ENCODE data around the gene NEDD4L. TPM values are rescaled to one million over a fixed set of nuclear protein-coding genes. Genes with fewer than 3 reads are reported as not detected.

Gene NEDD4L
- total and polyA plus RNA-seq, 2 experiments from 2014 or later = 36.2 to 72.3 TPM

DNA sequence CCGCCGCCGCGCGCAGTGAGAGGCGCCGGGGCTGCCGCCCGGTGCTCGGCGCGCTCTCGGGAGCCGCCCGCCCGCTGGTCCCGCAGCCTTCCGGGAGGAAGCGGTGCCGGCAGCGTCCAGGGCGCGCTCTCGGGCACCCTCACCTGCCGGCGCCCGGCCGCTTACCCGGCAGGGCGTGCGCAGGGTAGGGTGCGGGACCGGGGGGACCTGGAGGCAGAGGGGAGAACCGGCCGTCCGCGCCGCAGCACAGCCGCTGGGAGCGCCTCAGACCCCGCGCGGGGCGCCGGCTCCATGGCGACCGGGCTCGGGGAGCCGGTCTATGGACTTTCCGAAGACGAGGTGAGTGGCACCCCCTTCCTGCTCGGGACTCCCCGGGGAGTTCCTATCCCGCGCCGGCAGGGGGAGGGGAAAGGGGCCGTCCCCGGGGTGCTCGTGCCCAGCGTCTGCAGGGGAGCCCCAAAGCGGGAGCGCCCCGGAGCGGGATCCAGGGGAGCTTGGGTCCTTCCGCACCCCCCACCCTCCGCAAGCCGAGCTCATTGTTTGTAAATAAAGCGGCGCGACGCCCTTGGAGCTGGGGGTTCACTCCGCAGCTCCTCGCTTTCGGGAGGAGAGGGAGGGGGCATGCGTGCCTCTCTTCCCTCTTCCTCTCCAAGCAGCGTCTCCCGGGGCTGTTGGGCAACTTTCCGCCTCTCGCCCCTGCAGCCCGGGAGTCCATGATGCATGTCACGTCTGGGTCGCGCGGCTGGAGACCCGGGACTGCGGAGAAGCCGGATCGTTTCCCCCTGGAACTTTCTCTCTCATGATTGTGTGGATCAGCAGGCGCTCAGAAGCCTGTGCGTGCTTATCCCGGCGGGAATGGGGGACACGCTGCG, 580 bp downstream of the NEDD4L start:
- peaks cover 46% of the 10 kb centered on the region for H3K79me2 ChIP-seq (replicated peaks; ENCODE audit: insufficient read depth)
- H3K27ac Mint-ChIP-seq = peak overlapping the region; percentile 81
- H3K4me3 Mint-ChIP-seq = peak overlapping the region; percentile 96
- no peak for TF ChIP-seq STAT1 (IDR thresholded peaks at IDR 0.05; ENCODE audit: unreplicated experiment)
- TF ChIP-seq ZNF462 (CRISPR knock-in tag; IDR thresholded peaks at IDR 0.05) = no peak
- no peak for TF ChIP-seq EZH2 (IDR thresholded peaks at IDR 0.05; ENCODE audit: low read depth, unreplicated experiment)
- TF ChIP-seq JUNB (IDR thresholded peaks at IDR 0.05; ENCODE audit: unreplicated experiment) = no peak
- no peak for TF ChIP-seq EZH2phosphoT487 (IDR thresholded peaks at IDR 0.05; ENCODE audit: unreplicated experiment)
- TF ChIP-seq NANOG (IDR thresholded peaks at IDR 0.05; ENCODE audit: borderline replicate concordance) = no peak
- TF ChIP-seq REST (IDR thresholded peaks at IDR 0.05; ENCODE audit: unreplicated experiment) = no peak
- TF ChIP-seq, protein P1, sequence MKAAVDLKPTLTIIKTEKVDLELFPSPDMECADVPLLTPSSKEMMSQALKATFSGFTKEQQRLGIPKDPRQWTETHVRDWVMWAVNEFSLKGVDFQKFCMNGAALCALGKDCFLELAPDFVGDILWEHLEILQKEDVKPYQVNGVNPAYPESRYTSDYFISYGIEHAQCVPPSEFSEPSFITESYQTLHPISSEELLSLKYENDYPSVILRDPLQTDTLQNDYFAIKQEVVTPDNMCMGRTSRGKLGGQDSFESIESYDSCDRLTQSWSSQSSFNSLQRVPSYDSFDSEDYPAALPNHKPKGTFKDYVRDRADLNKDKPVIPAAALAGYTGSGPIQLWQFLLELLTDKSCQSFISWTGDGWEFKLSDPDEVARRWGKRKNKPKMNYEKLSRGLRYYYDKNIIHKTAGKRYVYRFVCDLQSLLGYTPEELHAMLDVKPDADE (IDR thresholded peaks at IDR 0.05) = no peak
- TF ChIP-seq CTCF (conservative IDR thresholded peaks at IDR 0.05; ENCODE audit: low read depth in 2 of 2) = no peak
- no peak for TF ChIP-seq ZNF331 (CRISPR knock-in tag; IDR thresholded peaks at IDR 0.05; ENCODE audit: low read depth)
- TF ChIP-seq ZNF114 (CRISPR knock-in tag; IDR thresholded peaks at IDR 0.05) = no peak
- TF ChIP-seq POLR2AphosphoS5 (IDR thresholded peaks at IDR 0.05; ENCODE audit: low read depth) = no peak
- no peak for TF ChIP-seq CREB1 (CRISPR knock-in tag; IDR thresholded peaks at IDR 0.05; ENCODE audit: low read depth)
- ATAC-seq (peak; percentile 33), DNase-seq (ENCODE audit: low spot score) (peak; percentile 68)
- peaks cover 21% of the 10 kb centered on the region for H3K4me1 ChIP-seq (ENCODE audit: insufficient read depth)
- no peaks in the 10 kb centered on the region for H3K36me3 ChIP-seq (ENCODE audit: insufficient read depth)
- peaks cover 29% of the 10 kb centered on the region for H3K4me1 Mint-ChIP-seq
- no peaks in the 10 kb centered on the region for H3K9me2 ChIP-seq (ENCODE audit: insufficient read depth)
- H3K27ac ChIP-seq (ENCODE audit: low read depth) = peak overlapping the region; percentile 33
- H3F3A ChIP-seq (replicated peaks; ENCODE audit: low read depth) = 0 out of 2 replicates have a peak, but pooled peaks cover 3% of the 10 kb centered on the region
- peaks cover 19% of the 10 kb centered on the region for H3K27me3 Mint-ChIP-seq (ENCODE audit: insufficient read depth, low read depth, poor library complexity)
- H3K4me3 ChIP-seq = peak overlapping the region; percentile 96
- no peaks in the 10 kb centered on the region for H3K36me3 Mint-ChIP-seq (ENCODE audit: low read depth)
- H2AFZ ChIP-seq = peak overlapping the region; percentile 25; the same call in 1 of the 2 replicates
- H3K4me2 ChIP-seq = peak overlapping the region; percentile 84
- H3K27me3 ChIP-seq (ENCODE audit: insufficient read depth) = no peaks in the 10 kb centered on the region
- peaks cover 18% of the 10 kb centered on the region for H4K20me1 ChIP-seq (replicated peaks; ENCODE audit: insufficient read depth)
- no peaks in the 10 kb centered on the region for H3K9me3 Mint-ChIP-seq
